Stomach (tissue), 4 donors: Measurements from ENCODE around the gene PAX5.

ENCODE experiments used
- CTCF ChIP-seq, 7 experiments: fragments of 450-650 bp in 4 of 7; fragments of 200-600 bp in 3 of 7; sonication (generic) in 3 of 7; IDR thresholded peaks; one replicate each; pipeline ENCODE4 v1.5.1; 2016 to 2019; ENCODE audit warnings: antibody characterized with exemption in 7 of 7, control low read depth in 2 of 7, mild to moderate bottlenecking in 1 of 7
- EP300 ChIP-seq: sonication (generic); formaldehyde crosslinking; IDR thresholded peaks from one replicate; pipeline ENCODE4 v1.6.1; 2017; ENCODE audit warnings: antibody characterized with exemption
- POLR2A ChIP-seq, 4 donors: fragments of 450-650 bp; IDR thresholded peaks; one replicate each; pipeline ENCODE4 v1.6.1; 2016; ENCODE audit warnings: antibody characterized with exemption in 4 of 4, control low read depth in 2 of 4, mild to moderate bottlenecking in 1 of 4, moderate library complexity in 1 of 4
- POLR2AphosphoS5 ChIP-seq, 3 donors: sonication (generic); formaldehyde crosslinking; IDR thresholded peaks; one replicate each; pipeline ENCODE4 v1.6.1; 2016; ENCODE audit warnings: antibody characterized with exemption in 3 of 3

GRCh38 chr9:36941441-36941840, 92.6 kb downstream of the PAX5 start:
- TF ChIP-seq POLR2A (IDR thresholded peaks at IDR 0.05): no peak
- no peak for TF ChIP-seq CTCF (IDR thresholded peaks at IDR 0.05)
- no peak for TF ChIP-seq EP300
- no peak for TF ChIP-seq POLR2AphosphoS5 (IDR thresholded peaks at IDR 0.05)
